GM10248 (cell line): Measurements from ENCODE around the gene HMGCL.
"Not testable (repeated sequence)": the region's sequence is repeated elsewhere in the genome, so short reads cannot be mapped to it uniquely, and the experiment has no call there.

ENCODE experiments used
- CTCF ChIA-PET: fragments of 300-600 bp; sonication (Branson Sonifier 250); formaldehyde crosslinking; extraction: SDS; loops from one replicate; lab custom pipeline; 2021; ENCODE audit warnings: antibody characterized with exemption; lab: Yijun Ruan, JAX
- POLR2A ChIA-PET: fragments of 350-650 bp; sonication (Branson Sonifier 250); formaldehyde crosslinking; extraction: SDS; loops from one replicate; lab custom pipeline; 2020; ENCODE audit warnings: antibody characterized with exemption; lab: Yijun Ruan, JAX
- DNase-seq: peaks from one replicate; pipeline ENCODE4 v3.0.0; 2012; ENCODE audit errors: extremely low spot score
- TF ChIP-seq, protein P1 (sequence below): IDR thresholded peaks from 2 replicates; pipeline ENCODE4 v1.5.1; 2012; ENCODE audit warnings: mild to moderate bottlenecking, low read depth; ENCODE audit errors: extremely low read depth, missing control alignments, control extremely low read depth

Gene HMGCL

DNA sequence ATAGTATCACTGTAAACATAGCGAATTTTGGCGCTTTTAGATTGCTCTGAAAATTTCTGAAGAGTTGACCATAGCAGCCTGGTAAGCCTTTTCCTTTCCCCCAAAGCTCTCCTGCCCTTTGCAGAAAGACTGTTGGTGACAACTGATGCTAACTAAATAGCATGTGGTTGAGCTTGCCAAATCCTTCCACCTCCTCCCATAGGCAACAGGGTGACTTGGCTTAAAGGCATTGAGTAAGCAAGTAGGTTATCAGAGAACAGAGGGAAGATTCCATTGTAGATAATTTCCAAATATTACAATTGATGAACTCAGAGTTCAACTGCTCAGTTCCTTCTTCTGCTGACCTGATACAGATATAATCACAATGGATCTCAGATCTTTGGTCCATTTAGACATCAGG is 19.9 kb upstream of the HMGCL start:
- no peak for DNase-seq
- TF ChIP-seq, protein P1, sequence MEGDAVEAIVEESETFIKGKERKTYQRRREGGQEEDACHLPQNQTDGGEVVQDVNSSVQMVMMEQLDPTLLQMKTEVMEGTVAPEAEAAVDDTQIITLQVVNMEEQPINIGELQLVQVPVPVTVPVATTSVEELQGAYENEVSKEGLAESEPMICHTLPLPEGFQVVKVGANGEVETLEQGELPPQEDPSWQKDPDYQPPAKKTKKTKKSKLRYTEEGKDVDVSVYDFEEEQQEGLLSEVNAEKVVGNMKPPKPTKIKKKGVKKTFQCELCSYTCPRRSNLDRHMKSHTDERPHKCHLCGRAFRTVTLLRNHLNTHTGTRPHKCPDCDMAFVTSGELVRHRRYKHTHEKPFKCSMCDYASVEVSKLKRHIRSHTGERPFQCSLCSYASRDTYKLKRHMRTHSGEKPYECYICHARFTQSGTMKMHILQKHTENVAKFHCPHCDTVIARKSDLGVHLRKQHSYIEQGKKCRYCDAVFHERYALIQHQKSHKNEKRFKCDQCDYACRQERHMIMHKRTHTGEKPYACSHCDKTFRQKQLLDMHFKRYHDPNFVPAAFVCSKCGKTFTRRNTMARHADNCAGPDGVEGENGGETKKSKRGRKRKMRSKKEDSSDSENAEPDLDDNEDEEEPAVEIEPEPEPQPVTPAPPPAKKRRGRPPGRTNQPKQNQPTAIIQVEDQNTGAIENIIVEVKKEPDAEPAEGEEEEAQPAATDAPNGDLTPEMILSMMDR: no peak
- POLR2A ChIA-PET: no interaction called here
- CTCF ChIA-PET: interaction anchor here (1.3 to 2.1 kb wide), 2 partner anchors 23 to 34 kb away, joined by 5 to 12 read pairs; partner anchors contain the start of gene FUCA1

DNA sequence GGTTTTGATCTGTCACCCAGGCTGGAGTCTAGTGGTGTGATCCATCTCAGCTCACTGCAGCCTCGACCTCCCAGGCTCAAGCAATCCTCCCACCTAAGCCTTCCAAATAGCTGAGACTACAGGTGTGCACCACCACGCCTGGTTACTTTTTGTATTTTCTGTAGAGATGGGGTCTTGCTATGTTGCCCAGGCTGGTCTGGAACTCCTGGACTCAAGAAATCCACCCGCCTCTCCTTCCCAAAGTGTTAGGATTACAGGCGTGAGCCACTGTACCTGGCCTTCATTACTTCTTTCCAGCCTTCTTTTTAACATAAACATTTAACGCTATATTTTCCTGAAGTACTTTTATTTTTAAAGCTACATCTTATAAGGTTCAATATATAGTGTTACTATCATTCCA is 18.4 kb upstream of the HMGCL start:
- CTCF ChIA-PET: interaction anchor here (0.8 to 2.1 kb wide), 4 partner anchors 22 to 67 kb away, joined by 3 to 12 read pairs (median 4); no protein-coding TSS in a partner anchor
- TF ChIP-seq, protein P1: no peak
- DNase-seq: no peak
- POLR2A ChIA-PET: no interaction called here

DNA sequence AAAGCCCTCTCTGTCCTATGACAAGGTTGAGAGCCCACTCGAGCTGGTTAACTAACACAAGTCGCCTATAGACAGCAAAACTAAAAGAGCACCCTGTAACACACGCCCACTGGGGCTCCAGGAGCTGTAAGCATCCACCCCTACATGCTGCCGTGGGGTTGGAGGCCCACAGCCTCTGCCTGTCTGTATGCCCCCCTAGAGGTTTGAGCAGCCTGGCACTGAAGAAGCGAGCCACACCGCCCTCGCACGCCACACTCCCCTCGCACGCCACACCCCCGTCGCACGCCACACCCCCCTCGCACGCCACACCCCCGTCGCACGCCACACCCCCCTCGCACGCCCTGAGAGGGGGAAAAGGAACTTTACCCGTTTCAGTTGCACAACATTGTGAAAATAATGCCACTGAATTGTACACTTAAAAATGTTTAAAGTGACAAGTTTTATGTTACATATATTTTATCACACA is 13.2 kb upstream of the HMGCL start:
- ChIA-PET POLR2A (no interaction called here), CTCF (interaction anchor here (0.8 to 1.6 kb wide), 4 partner anchors 11 to 67 kb away, joined by 3 to 7 read pairs (median 4); partner anchors contain the start of gene HMGCL)
- DNase-seq: peak; percentile 80
- TF ChIP-seq, protein P1: no peak

DNA sequence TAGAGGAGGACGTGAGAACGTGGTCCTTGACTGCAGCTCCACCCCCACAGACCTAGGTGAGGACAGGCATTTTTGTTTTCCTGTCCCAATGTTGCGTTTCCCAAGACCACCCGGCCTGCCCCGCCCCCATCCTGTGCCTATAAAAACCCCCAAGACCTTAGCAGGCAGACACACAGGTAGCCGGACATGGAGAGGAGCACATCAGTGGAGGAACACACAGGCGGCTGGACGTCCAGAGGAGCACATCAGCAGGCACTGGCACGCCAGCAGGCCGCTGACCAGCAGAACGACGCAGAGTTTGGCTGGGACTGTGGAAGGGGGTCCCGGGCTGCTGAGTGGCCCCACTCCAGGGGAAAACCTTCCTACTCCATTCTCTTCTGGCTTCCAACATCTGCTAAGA is 12.7 kb upstream of the HMGCL start:
- DNase-seq: no peak
- TF ChIP-seq, protein P1: no peak
- CTCF ChIA-PET: interaction anchor here (0.8 to 1.6 kb wide), 4 partner anchors 12 to 66 kb away, joined by 3 to 7 read pairs (median 4); partner anchors contain the start of gene HMGCL
- POLR2A ChIA-PET: no interaction called here

DNA sequence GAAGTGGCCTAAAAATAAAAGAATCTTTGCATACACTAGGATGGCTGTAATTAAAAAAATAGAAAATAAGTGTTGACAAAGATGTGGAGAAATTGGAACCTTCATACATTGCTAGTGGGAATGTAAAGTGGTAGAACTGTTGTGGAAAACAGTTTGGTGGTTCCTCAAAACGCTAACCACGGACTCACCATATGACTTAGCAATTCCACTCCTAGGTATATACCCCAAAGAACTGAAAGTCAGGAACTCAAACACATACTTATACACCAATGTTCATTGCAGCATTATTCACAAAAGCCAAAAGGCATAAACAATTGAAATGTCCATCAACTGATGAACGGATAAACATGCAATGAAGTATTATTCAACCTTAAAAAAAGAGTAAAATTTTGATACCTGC is 10.8 kb upstream of the HMGCL start:
- TF ChIP-seq, protein P1: no peak
- DNase-seq: no peak
- POLR2A ChIA-PET: no interaction called here
- CTCF ChIA-PET: no interaction called here

DNA sequence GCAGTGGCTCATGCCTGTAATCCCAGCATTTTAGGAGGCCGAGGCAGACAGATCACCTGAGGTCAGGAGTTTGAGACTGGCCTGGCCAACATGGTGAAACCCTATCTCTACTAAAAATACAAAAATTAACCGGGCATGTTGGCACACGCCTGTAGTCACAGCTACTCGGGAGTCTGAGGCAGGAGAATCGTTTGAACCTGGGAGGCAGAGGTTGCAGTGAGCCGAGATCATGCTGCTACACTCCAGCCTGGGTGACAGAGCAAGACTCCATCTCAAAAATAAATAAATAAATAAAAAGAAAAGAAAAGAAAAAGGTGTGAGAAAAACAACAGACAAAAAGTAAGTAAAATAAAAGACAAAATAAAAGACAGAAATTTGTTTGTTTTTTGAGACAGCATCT is 8.9 kb upstream of the HMGCL start:
- CTCF ChIA-PET: interaction anchor here (1.7 kb wide), 1 partner anchor 24 kb away, joined by 9 read pairs; no protein-coding TSS in a partner anchor
- POLR2A ChIA-PET, DNase-seq: not testable (repeated sequence)

DNA sequence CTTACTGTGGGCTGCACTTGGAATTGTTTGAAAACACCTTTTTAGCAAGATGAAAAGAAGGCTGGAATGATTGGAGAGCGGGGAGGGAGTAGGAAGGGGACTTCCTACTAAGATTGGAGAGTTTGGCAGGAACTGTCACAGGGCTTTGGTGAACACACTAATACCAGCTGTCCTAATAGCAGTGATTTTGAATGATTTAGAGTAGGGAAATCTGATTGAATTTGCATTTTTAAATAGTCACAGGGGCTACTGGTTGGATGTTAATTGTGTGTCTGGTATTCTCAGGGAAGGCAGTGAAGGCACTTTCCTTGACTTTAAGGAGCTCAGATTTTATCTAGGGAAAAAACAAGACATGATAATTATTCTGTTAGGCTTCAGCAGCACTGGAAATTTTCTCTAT is 2.5 kb upstream of the HMGCL start:
- no peak for DNase-seq
- TF ChIP-seq, protein P1: no peak
- POLR2A ChIA-PET: no interaction called here
- CTCF ChIA-PET: interaction anchor here (14.2 kb wide), 1 partner anchor 18 kb away, joined by 185 read pairs; no protein-coding TSS in a partner anchor

DNA sequence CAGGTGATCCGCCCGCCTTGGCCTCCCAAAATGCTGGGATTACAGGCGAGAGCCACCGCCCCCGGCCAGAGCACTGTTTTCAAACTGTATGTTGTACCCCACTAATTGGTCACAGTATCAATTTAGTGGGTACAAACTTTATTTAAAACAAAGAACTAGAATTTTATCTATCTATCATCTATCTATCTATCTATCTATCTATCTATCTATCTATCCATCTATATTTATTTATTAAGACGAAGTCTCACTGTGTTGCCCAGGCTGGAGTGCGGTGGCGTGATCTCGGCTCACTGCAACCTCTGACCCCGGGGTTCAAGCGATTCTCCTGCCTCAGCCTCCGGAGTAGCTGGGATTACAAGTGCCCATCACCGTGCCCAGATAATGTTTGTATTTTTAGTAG is 1.4 kb upstream of the HMGCL start:
- not testable (repeated sequence) for DNase-seq
- ChIA-PET POLR2A (interaction anchor here (0.6 kb wide), 1 partner anchor 24 kb away, joined by 3 read pairs; no protein-coding TSS in a partner anchor), CTCF (interaction anchor here (0.7 to 14.2 kb wide), 2 partner anchors 17 to 42 kb away, joined by 3 to 185 read pairs; no protein-coding TSS in a partner anchor)
